Measurements from ENCODE around the gene HPN. TPM values are rescaled to one million over a fixed set of nuclear protein-coding genes. Genes with fewer than 3 reads are reported as not detected.
"Not testable (repeated sequence)": the region's sequence is repeated elsewhere in the genome, so short reads cannot be mapped to it uniquely, and the experiment has no call there.

Gene HPN
- total and polyA plus RNA-seq, 10 of the 15 experiments (the other 5 are each of a cell fraction or from before 2014, with no cell fraction given): 0.21 to 0.35 TPM; not detected in 8

DNA sequence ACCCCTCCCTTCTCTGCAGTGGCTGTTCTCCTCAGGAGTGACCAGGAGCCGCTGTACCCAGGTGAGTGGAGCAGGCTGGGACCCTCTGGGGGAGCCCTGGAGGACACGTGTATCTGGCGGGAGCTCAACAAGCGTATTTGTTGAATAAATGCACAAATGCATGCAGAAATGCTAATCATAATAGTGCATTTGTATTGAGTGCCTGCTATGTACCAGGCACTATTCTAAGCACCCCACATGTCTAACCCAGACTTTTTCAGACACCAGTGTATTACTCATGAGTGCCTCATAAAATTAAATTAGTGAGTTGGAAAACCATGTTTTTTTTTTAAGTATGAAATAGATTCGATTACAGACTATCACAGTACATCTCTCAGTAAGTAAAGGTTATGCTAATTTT lies 7.9 kb downstream of the HPN start (continued):
- no peak for TF ChIP-seq STAT3 (IDR thresholded peaks at IDR 0.05; ENCODE audit: low read depth, low read length)

DNA sequence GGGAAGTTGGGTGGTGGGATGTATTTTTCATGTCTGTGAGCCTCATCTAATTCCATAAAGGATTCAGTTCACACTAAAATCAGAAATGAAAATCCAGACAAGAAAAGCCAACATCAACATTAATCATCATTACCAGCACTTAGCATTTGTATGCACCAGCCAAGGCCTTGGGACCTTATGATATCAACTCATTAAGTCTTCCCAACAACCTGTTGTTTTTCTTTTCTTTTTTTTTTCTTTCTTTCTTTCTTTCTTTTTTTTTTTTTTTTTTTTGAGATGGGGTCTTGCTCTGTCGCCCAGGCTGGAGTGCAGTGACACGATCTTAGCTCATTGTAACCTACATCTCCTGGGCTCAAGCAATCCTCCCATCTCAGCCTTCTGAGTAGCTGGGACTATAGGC lies 9.1 kb downstream of the HPN start:
- 100% methylated on average over 2 of the region's 2 CpGs for WGBS (ENCODE audit: insufficient coverage, insufficient replicate concordance, low lambda C conversion rate, missing lambda C conversion rate)
- in situ Hi-C loops (cut with MboI): not testable (repeated sequence)
- CTCF ChIA-PET: interaction anchor here (1.1 to 1.5 kb wide), 2 partner anchors 16 to 41 kb away, joined by 3 to 4 read pairs; no protein-coding TSS in a partner anchor

DNA sequence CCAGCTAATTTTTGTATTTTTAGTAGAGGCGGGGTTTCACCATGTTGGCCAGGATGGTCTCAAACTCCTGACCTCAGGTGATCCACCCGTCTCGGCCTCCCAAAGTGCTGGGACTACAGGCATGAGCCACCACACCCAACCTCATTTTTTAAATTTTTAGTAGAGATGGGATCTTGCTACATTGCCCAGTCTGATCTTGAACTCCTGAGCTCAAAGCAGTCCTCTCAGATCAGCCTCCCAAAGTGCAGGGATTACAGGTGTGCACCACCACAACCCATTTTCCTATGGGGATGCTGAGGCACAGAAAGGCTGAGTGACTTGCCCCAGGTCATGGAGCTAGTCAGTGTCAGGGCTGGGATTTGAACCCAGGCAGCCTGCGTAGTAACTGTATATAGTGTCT lies 9.7 kb downstream of the HPN start:
- POLR2A ChIA-PET; H3K4me1 ChIP-seq (ENCODE audit: control insufficient read depth, insufficient read depth, low read length); ATAC-seq; H2AFZ ChIP-seq (ENCODE audit: control insufficient read depth, low read depth, low read length); H3K79me2 ChIP-seq (ENCODE audit: control insufficient read depth, insufficient read depth, low read length); H3K36me3 ChIP-seq (ENCODE audit: control insufficient read depth in 2 of 2, insufficient read depth in 2 of 2, low read length in 1 of 2); H3K9me3 ChIP-seq (replicated peaks; ENCODE audit: control insufficient read depth, insufficient read depth, low read length); FAIRE-seq; H3K27ac ChIP-seq (ENCODE audit: control insufficient read depth, insufficient read depth); DNase-seq (ENCODE audit: low read depth, low spot score); in situ Hi-C loops (cut with MboI); RAD21 ChIA-PET (ENCODE audit: unreplicated experiment); H3K9ac ChIP-seq (ENCODE audit: control insufficient read depth, insufficient read depth, low read length); H3K4me2 ChIP-seq (ENCODE audit: control insufficient read depth, insufficient read depth); H3K27me3 ChIP-seq (replicated peaks in 1 of 2; ENCODE audit: control insufficient read depth in 2 of 2, insufficient read depth in 2 of 2, low read length in 1 of 2); intact Hi-C loops (cut with micrococcal nuclease; ENCODE audit: unreplicated experiment); H4K20me1 ChIP-seq (ENCODE audit: control insufficient read depth, insufficient read depth); BruUV-seq (replicated peaks); H3K4me3 ChIP-seq: not testable (repeated sequence)
- ChIA-PET CTCF (interaction anchor here (0.9 to 1.5 kb wide), 2 partner anchors 16 to 40 kb away, joined by 4 read pairs; no protein-coding TSS in a partner anchor), SMC1A (ENCODE audit: uncharacterized antibody, unreplicated experiment) (interaction anchor here (0.6 kb wide), 1 partner anchor 11 kb away, joined by 3 read pairs; no protein-coding TSS in a partner anchor)
- 47% methylated on average over 4 of the region's 4 CpGs for WGBS (ENCODE audit: insufficient coverage, insufficient replicate concordance, low lambda C conversion rate, missing lambda C conversion rate)

More for the DNA sequence above, 9.1 kb downstream of the HPN start:
- H3K9ac ChIP-seq (ENCODE audit: control insufficient read depth, insufficient read depth, low read length); FAIRE-seq; intact Hi-C loops (cut with micrococcal nuclease; ENCODE audit: unreplicated experiment); H3K4me1 ChIP-seq (ENCODE audit: control insufficient read depth, insufficient read depth, low read length); ATAC-seq; H3K27me3 ChIP-seq (replicated peaks in 1 of 2; ENCODE audit: control insufficient read depth in 2 of 2, insufficient read depth in 2 of 2, low read length in 1 of 2); H3K79me2 ChIP-seq (ENCODE audit: control insufficient read depth, insufficient read depth, low read length); H3K36me3 ChIP-seq (ENCODE audit: control insufficient read depth in 2 of 2, insufficient read depth in 2 of 2, low read length in 1 of 2); BruUV-seq (replicated peaks); H4K20me1 ChIP-seq (ENCODE audit: control insufficient read depth, insufficient read depth); DNase-seq (ENCODE audit: low read depth, low spot score); RAD21 ChIA-PET (ENCODE audit: unreplicated experiment); POLR2A ChIA-PET; H3K9me3 ChIP-seq (replicated peaks; ENCODE audit: control insufficient read depth, insufficient read depth, low read length); H3K27ac ChIP-seq (ENCODE audit: control insufficient read depth, insufficient read depth); H3K4me2 ChIP-seq (ENCODE audit: control insufficient read depth, insufficient read depth); H2AFZ ChIP-seq (ENCODE audit: control insufficient read depth, low read depth, low read length); H3K4me3 ChIP-seq: not testable (repeated sequence)
- SMC1A ChIA-PET (ENCODE audit: uncharacterized antibody, unreplicated experiment): interaction anchor here (1.3 kb wide), 1 partner anchor 16 kb away, joined by 3 read pairs; no protein-coding TSS in a partner anchor
